Testis (tissue), 3 donors: ENCODE measurements around the gene SMLR1. TPM values are rescaled to one million over a fixed set of nuclear protein-coding genes. Genes with fewer than 3 reads are reported as not detected.

Experiments used
- DNase-seq: peaks from one replicate; pipeline ENCODE4 v3.0.0-alpha.2; 2019
- H3K27ac ChIP-seq, 2 donors: fragments of 200-600 bp; sonication (generic); one replicate each; pipeline ENCODE4 v1.5.1; 2019
- H3K27me3 ChIP-seq: fragments of 200-600 bp; sonication (generic); one replicate; pipeline ENCODE4 v1.5.1; 2019
- H3K36me3 ChIP-seq: fragments of 200-600 bp; sonication (generic); one replicate; pipeline ENCODE4 v1.5.1; 2017; ENCODE audit warnings: low read depth; ENCODE audit errors: missing control alignments
- H3K4me1 ChIP-seq: fragments of 200-600 bp; sonication (generic); one replicate; pipeline ENCODE4 v1.5.1; 2019
- H3K4me3 ChIP-seq, 2 donors: fragments of 200-600 bp; sonication (generic); one replicate each; pipeline ENCODE4 v1.5.1; 2017 to 2019
- H3K9me3 ChIP-seq: fragments of 200-600 bp; sonication (generic); one replicate; pipeline ENCODE4 v1.5.1; 2017
- POLR2A ChIP-seq: fragments of 450-650 bp; IDR thresholded peaks from one replicate; pipeline ENCODE4 v1.6.1; 2017; ENCODE audit warnings: antibody characterized with exemption, mild to moderate bottlenecking, moderate library complexity
- WGBS, 2 donors: methylation state at CpG; one replicate each; pipeline ENCODE4 v1.1.5; 2018; 5-methylcytosine and 5-hydroxymethylcytosine counted together
- intact Hi-C: fragments of 100-400 bp; cut with DNase I; formaldehyde crosslinking; loops from one replicate; pipeline ENCODE4 v1.15.1; 2023; ENCODE audit warnings: low total_unique reads
- polyA plus RNA-seq: library from polyadenylated mRNA; stranded (reverse); fragments of 350-450 nt; fragmentation: Illumina TruSeq; extraction: RNeasy Lipid Tissue Mini Kit (QIAGEN cat#74804); gene quantifications from one replicate; pipeline ENCODE4 v1.2.3, GENCODE V29; 2014; ENCODE audit warnings: low read depth, low replicate concordance; ENCODE audit not compliant: insufficient read depth
- total RNA-seq, 2 donors: library from RNA; depleted of rRNA; stranded (reverse); fragments of >200 nt; gene quantifications; one replicate each; pipeline ENCODE4 v1.2.3, GENCODE V29; 2016
- TF ChIP-seq, protein P1 (sequence below), 3 experiments: fragments of 450-650 bp in 2 of 3; fragments of 200-600 bp in 1 of 3; sonication (generic) in 1 of 3; IDR thresholded peaks; one replicate each; pipeline ENCODE4 v1.5.1; 2016 to 2019; ENCODE audit warnings: antibody characterized with exemption in 3 of 3, mild to moderate bottlenecking in 2 of 3, moderate library complexity in 1 of 3

SMLR1 gene
- total and polyA plus RNA-seq, 3 donors from 2014 or later: 0.28 to 0.94 (median 0.31) TPM

DNA sequence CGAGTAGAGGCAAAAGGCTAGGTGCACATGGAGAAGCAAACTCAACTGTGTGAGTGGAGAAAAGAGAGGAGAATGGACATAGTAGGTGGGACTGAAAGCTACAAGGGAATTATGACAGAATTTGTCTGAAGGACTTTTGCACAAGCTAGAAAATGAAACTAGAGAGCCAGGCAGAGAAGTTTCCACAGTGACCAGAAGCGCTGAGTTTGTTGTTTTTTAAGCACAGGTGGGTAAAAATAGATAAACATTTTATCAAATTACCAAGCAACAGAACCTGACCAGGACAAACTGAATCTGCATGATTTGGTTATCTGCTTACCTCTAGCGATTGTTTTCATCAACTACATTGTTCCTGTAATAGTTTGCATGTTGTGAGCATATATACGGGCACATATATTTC, 38.6 kb downstream of the SMLR1 start:
- Histone ChIP-seq H3K27me3 (no peaks in the 10 kb centered on the region), H3K9me3 (no peaks in the 10 kb centered on the region), H3K4me3 (no peak overlapping the region), H3K36me3 (no peaks in the 10 kb centered on the region), H3K4me1 (no peaks in the 10 kb centered on the region), H3K27ac (no peak overlapping the region)
- intact Hi-C loops: no loop called here
- no peak for DNase-seq
- no peak for TF ChIP-seq POLR2A
- TF ChIP-seq, protein P1, sequence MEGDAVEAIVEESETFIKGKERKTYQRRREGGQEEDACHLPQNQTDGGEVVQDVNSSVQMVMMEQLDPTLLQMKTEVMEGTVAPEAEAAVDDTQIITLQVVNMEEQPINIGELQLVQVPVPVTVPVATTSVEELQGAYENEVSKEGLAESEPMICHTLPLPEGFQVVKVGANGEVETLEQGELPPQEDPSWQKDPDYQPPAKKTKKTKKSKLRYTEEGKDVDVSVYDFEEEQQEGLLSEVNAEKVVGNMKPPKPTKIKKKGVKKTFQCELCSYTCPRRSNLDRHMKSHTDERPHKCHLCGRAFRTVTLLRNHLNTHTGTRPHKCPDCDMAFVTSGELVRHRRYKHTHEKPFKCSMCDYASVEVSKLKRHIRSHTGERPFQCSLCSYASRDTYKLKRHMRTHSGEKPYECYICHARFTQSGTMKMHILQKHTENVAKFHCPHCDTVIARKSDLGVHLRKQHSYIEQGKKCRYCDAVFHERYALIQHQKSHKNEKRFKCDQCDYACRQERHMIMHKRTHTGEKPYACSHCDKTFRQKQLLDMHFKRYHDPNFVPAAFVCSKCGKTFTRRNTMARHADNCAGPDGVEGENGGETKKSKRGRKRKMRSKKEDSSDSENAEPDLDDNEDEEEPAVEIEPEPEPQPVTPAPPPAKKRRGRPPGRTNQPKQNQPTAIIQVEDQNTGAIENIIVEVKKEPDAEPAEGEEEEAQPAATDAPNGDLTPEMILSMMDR (IDR thresholded peaks at IDR 0.05): no peak
- WGBS, 2 donors: 97% methylated on average over 4 of the region's 4 CpGs

GRCh38 chr6:130869681-130870080, 42.5 kb downstream of the SMLR1 start:
- intact Hi-C loops: no loop called here
- WGBS, 2 donors: 94 to 95% methylated on average over 10 of the region's 10 CpGs

DNA sequence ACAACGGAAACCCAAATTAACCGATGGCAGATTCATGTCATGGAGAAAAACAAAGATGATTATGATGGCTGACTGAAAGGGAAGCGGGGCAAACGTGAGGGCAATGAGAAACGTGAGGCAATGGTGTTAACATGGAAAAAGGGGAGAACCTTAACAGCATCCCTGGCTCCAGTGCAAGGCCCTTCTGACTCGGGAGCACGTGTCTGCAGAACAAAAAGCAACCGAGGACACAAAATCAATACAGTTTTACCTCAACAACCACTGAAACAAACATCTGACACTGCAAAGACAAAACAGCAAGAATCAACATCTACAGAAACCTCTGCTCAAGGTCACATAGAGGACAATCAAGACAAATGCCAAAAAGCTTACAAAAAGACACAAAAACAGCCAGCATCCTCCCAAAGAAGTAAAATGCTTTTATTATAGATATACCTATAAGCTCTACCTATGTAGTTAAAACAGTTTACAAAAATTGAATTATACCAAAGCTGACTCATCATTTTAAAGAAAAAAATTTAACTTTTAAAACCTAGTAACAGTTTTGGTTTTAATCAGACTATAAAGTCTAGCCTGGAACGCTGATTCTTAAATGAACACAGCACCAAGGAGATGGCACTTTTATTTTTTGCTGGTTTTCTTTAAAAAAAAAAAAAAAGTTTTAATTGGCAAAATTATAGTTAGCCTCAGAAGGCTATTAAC, 43.1 kb downstream of the SMLR1 start:
- no peak overlapping the region for H3K27ac ChIP-seq
- 73 to 83% methylated on average over 9 of the region's 9 CpGs for WGBS, 2 donors
- no peaks in the 10 kb centered on the region for H3K27me3 ChIP-seq
- intact Hi-C loops: no loop called here
- no peak overlapping the region for H3K4me3 ChIP-seq
- H3K36me3 ChIP-seq: no peaks in the 10 kb centered on the region
- TF ChIP-seq POLR2A: no peak
- TF ChIP-seq, protein P1 (IDR thresholded peaks at IDR 0.05): no peak
- no peaks in the 10 kb centered on the region for H3K4me1 ChIP-seq
- no peaks in the 10 kb centered on the region for H3K9me3 ChIP-seq
- DNase-seq: no peak

More at GRCh38 chr6:130869681-130870080, 42.5 kb downstream of the SMLR1 start:
- DNase-seq: no peak
- TF ChIP-seq POLR2A: no peak
- TF ChIP-seq, protein P1 (IDR thresholded peaks at IDR 0.05): no peak
- Histone ChIP-seq H3K9me3 (no peaks in the 10 kb centered on the region), H3K4me3 (no peak overlapping the region), H3K36me3 (no peaks in the 10 kb centered on the region), H3K27me3 (no peaks in the 10 kb centered on the region), H3K4me1 (no peaks in the 10 kb centered on the region), H3K27ac (no peak overlapping the region)

GRCh38 chr6:130872250-130873095, 45.3 kb downstream of the SMLR1 start:
- H3K4me3 ChIP-seq: no peak overlapping the region
- no peak overlapping the region for H3K27ac ChIP-seq
- no peak for TF ChIP-seq POLR2A
- TF ChIP-seq, protein P1 (IDR thresholded peaks at IDR 0.05): peak; percentile 75 to 89 (median 86)
- no peaks in the 10 kb centered on the region for H3K27me3 ChIP-seq
- DNase-seq: peak; percentile 86
- no peaks in the 10 kb centered on the region for H3K4me1 ChIP-seq
- intact Hi-C loops: no loop called here
- no peaks in the 10 kb centered on the region for H3K9me3 ChIP-seq
- WGBS, 2 donors: 70 to 78% methylated on average over 8 of the region's 8 CpGs
- no peaks in the 10 kb centered on the region for H3K36me3 ChIP-seq
